HG03103 (cell line): ENCODE measurements around the gene DCHS1.

ENCODE experiments used
- ATAC-seq: cut with Tn5 transposase; IDR thresholded peaks from one replicate; pipeline ENCODE4 v1.9.1; 2021; ENCODE audit warnings: low read depth; ENCODE audit not compliant: unreplicated experiment

DCHS1 gene

GRCh38 chr11:6650104-6650503, 5.5 kb downstream of the DCHS1 start:
- no peak for ATAC-seq

- no peak for ATAC-seq
Observed at GRCh38 chr11:6648501-6648900, 7.1 kb downstream of the DCHS1 start.

- ATAC-seq: no peak
Observed at GRCh38 chr11:6647836-6648235, 7.8 kb downstream of the DCHS1 start.

- ATAC-seq: peak; percentile 92
Observed at GRCh38 chr11:6646918-6647679, 8.5 kb downstream of the DCHS1 start.

- ATAC-seq: peak; percentile 1
Observed at GRCh38 chr11:6646576-6646917, 9.1 kb downstream of the DCHS1 start.

- ATAC-seq: no peak
Observed at GRCh38 chr11:6646071-6646470, 9.5 kb downstream of the DCHS1 start.

- no peak for ATAC-seq
Observed at GRCh38 chr11:6642957-6643356, 12.7 kb downstream of the DCHS1 start.

- ATAC-seq: no peak
Observed at GRCh38 chr11:6640985-6641701, 14.5 kb downstream of the DCHS1 start.

GRCh38 chr11:6640036-6640984, 15.3 kb downstream of the DCHS1 start:
- ATAC-seq: no peak

GRCh38 chr11:6638429-6638828, 17.2 kb downstream of the DCHS1 start:
- no peak for ATAC-seq

- ATAC-seq: no peak
Observed at GRCh38 chr11:6637871-6638270, 17.7 kb downstream of the DCHS1 start.

GRCh38 chr11:6636480-6636879, 19.1 kb downstream of the DCHS1 start:
- no peak for ATAC-seq

GRCh38 chr11:6635082-6635932, 20.3 kb downstream of the DCHS1 start:
- no peak for ATAC-seq

- no peak for ATAC-seq
Observed at GRCh38 chr11:6634534-6634933, 21.1 kb downstream of the DCHS1 start.

GRCh38 chr11:6633422-6634408, 21.9 kb downstream of the DCHS1 start:
- ATAC-seq: no peak

- ATAC-seq: no peak
Observed at GRCh38 chr11:6632116-6633073, 23.2 kb downstream of the DCHS1 start.

GRCh38 chr11:6631361-6631890, 24.2 kb downstream of the DCHS1 start:
- no peak for ATAC-seq
